ENCODE data around the gene TARS1. TPM values are rescaled to one million over a fixed set of nuclear protein-coding genes. Genes with fewer than 3 reads are reported as not detected.

The TARS1 gene
- total RNA-seq, 1 donor from 2014 or later, result 254 TPM

DNA sequence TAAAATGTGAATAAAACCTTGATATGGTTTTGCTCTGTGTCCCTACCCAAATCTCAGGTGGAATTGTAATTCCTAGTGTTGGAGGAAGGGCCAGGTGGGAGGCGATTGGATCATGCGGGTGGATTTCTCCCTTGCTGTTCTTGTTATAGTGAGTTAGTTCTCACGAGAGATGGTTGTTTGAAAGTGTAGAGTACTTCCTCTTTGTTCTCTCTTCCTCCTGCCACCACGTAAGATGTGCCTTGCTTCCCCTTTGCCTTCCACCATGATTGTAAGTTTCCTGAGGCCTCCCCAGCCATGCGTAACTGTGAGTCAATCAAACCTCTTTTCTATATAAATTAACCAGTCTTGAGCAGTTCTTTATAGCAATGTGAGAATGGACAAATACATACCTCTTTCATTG, 34.9 kb downstream of the TARS1 start:
- Mint-ChIP-seq H3K9me3 (ENCODE audit: low read depth) (no peaks in the 10 kb centered on the region), H3K4me1 (ENCODE audit: low read depth) (no peaks in the 10 kb centered on the region), H3K27ac (ENCODE audit: unreplicated experiment) (no peak overlapping the region), H3K27me3 (ENCODE audit: low read depth) (no peaks in the 10 kb centered on the region), H3K36me3 (ENCODE audit: low read depth) (peaks cover 48% of the 10 kb centered on the region), H3K4me3 (ENCODE audit: unreplicated experiment) (no peak overlapping the region)
- TF ChIP-seq, protein P1, sequence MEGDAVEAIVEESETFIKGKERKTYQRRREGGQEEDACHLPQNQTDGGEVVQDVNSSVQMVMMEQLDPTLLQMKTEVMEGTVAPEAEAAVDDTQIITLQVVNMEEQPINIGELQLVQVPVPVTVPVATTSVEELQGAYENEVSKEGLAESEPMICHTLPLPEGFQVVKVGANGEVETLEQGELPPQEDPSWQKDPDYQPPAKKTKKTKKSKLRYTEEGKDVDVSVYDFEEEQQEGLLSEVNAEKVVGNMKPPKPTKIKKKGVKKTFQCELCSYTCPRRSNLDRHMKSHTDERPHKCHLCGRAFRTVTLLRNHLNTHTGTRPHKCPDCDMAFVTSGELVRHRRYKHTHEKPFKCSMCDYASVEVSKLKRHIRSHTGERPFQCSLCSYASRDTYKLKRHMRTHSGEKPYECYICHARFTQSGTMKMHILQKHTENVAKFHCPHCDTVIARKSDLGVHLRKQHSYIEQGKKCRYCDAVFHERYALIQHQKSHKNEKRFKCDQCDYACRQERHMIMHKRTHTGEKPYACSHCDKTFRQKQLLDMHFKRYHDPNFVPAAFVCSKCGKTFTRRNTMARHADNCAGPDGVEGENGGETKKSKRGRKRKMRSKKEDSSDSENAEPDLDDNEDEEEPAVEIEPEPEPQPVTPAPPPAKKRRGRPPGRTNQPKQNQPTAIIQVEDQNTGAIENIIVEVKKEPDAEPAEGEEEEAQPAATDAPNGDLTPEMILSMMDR (IDR thresholded peaks at IDR 0.05), result no peak
- no peak for DNase-seq (ENCODE audit: low spot score)

DNA sequence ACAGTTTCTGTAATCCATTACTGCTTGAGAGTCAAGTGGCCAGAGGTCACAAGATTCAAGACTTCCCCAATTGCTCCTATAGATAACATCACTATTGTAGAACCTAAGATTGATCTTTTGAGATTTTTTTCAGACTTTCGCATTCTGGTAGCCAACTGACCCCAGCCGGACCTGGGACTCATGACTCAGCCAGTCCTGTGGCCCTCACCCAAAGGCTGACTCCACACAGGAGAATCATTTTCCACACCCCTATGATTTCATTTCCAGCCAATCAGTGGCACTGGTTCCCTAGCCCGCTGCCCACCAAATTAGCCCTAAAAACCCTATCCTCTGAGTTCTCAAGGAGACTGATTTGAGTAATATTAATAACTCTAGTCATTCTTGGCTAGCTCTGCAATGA, 36.2 kb downstream of the TARS1 start:
- no peak for DNase-seq (ENCODE audit: low spot score)
- no peaks in the 10 kb centered on the region for H3K27me3 Mint-ChIP-seq (ENCODE audit: low read depth)

DNA sequence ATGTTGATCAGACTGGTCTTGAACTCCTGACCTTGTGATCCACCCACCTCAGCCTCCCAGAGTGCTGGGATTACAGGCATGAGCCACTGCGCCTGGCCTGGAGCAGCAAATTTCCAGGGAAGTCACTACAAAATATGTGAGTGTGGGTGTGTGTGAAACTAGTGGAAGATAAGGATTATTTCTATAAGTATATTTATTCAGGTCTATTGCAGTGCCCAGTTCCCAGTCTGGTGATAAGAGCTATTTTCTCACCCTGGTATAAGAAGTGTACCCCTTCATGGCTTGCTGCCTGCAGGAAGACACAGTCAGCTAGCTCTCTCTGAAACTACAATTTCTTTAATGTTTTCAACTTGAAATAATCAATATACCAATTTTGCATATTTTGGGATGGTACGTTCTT, 37.1 kb downstream of the TARS1 start:
- H3K36me3 Mint-ChIP-seq (ENCODE audit: low read depth), result peaks cover 35% of the 10 kb centered on the region
- H3K4me1 Mint-ChIP-seq (ENCODE audit: low read depth), result no peaks in the 10 kb centered on the region
- H3K27ac Mint-ChIP-seq (ENCODE audit: unreplicated experiment), result no peak overlapping the region
- TF ChIP-seq, protein P1 (IDR thresholded peaks at IDR 0.05), result no peak
- H3K27me3 Mint-ChIP-seq (ENCODE audit: low read depth), result no peaks in the 10 kb centered on the region
- no peaks in the 10 kb centered on the region for H3K9me3 Mint-ChIP-seq (ENCODE audit: low read depth)
- H3K4me3 Mint-ChIP-seq (ENCODE audit: unreplicated experiment), result no peak overlapping the region
- no peak for DNase-seq (ENCODE audit: low spot score)

More for the DNA sequence above, 36.2 kb downstream of the TARS1 start:
- H3K36me3 Mint-ChIP-seq (ENCODE audit: low read depth), result peaks cover 41% of the 10 kb centered on the region
- TF ChIP-seq, protein P1 (IDR thresholded peaks at IDR 0.05), result no peak
- H3K27ac Mint-ChIP-seq (ENCODE audit: unreplicated experiment), result no peak overlapping the region
- H3K9me3 Mint-ChIP-seq (ENCODE audit: low read depth), result no peaks in the 10 kb centered on the region
- H3K4me3 Mint-ChIP-seq (ENCODE audit: unreplicated experiment), result no peak overlapping the region
- H3K4me1 Mint-ChIP-seq (ENCODE audit: low read depth), result no peaks in the 10 kb centered on the region

DNA sequence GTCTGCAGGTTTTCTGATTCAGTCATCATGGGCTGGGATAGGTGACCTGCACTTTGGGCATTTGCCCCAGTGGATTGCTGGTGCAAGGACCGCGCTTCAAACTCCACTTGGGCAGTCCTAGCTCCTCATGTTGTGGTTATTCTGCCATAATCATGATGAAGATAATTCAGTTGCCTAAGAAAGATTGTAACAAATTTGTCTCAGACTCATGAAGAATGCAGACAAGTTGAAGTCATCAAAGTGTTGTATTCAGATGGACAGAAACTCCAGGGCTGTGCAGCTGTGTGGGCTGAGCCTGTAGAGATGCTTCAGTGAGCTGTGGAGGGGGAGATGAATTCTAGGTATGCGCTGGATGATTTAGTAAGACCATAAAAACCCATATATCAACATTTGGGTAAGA, 38.5 kb downstream of the TARS1 start:
- no peak for DNase-seq (ENCODE audit: low spot score)
- no peak overlapping the region for H3K4me3 Mint-ChIP-seq (ENCODE audit: unreplicated experiment)
- H3K36me3 Mint-ChIP-seq (ENCODE audit: low read depth), result peaks cover 27% of the 10 kb centered on the region

DNA sequence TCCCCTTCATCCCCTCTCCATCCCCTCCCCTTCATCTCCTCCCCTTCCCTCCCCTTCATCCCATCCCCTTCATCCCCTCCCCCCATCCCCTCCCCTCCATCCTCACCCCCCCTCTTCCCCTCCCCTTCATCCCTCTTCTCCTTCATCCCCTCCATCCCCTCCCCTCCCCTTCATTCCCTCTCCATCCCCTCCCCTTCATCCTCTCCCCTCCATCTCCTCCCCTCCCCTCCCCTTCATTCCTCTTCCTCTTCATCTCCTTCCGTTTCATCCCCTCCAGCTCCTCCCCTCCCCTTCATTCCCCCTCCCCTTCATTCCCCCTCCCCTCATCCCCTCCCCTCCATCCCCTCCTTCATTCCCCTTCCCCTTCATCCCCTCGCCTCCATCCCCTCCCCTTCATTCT, 40.1 kb downstream of the TARS1 start:
- H3K9me3 Mint-ChIP-seq (ENCODE audit: low read depth), result no peaks in the 10 kb centered on the region
- DNase-seq (ENCODE audit: low spot score), result no peak
- peaks cover 16% of the 10 kb centered on the region for H3K36me3 Mint-ChIP-seq (ENCODE audit: low read depth)
- TF ChIP-seq, protein P1 (IDR thresholded peaks at IDR 0.05), result no peak
- H3K27ac Mint-ChIP-seq (ENCODE audit: unreplicated experiment), result no peak overlapping the region
- H3K27me3 Mint-ChIP-seq (ENCODE audit: low read depth), result no peaks in the 10 kb centered on the region
- H3K4me3 Mint-ChIP-seq (ENCODE audit: unreplicated experiment), result no peak overlapping the region
- no peaks in the 10 kb centered on the region for H3K4me1 Mint-ChIP-seq (ENCODE audit: low read depth)

More for the DNA sequence above, 38.5 kb downstream of the TARS1 start:
- Mint-ChIP-seq H3K9me3 (ENCODE audit: low read depth) (no peaks in the 10 kb centered on the region), H3K27ac (ENCODE audit: unreplicated experiment) (no peak overlapping the region), H3K27me3 (ENCODE audit: low read depth) (no peaks in the 10 kb centered on the region), H3K4me1 (ENCODE audit: low read depth) (no peaks in the 10 kb centered on the region)
- TF ChIP-seq, protein P1 (IDR thresholded peaks at IDR 0.05), result no peak

All from chondrocyte (in vitro differentiated cells).